Liver (tissue), 9 donors: Measurements from ENCODE around the gene KIF14. TPM values are rescaled to one million over a fixed set of nuclear protein-coding genes. Genes with fewer than 3 reads are reported as not detected.

Experiments
- DNase-seq: peaks from one replicate; pipeline ENCODE4 v3.0.0-alpha.2; 2017; ENCODE audit warnings: low spot score
- H3K27ac ChIP-seq, 2 donors: one replicate each; pipeline ENCODE4 v1.7.0; 2013; ENCODE audit warnings: inconsistent platforms in 2 of 2, low read length in 2 of 2, control low read depth in 1 of 2, low read depth in 1 of 2, mild to moderate bottlenecking in 1 of 2
- H3K27me3 ChIP-seq, 4 donors: one replicate each; pipeline versions ENCODE4 v1.6.1 to v1.7.0; 2013; ENCODE audit warnings: low read length in 3 of 4, inconsistent platforms in 1 of 4, mild to moderate bottlenecking in 1 of 4, moderate library complexity in 1 of 4; ENCODE audit not compliant: control insufficient read depth in 4 of 4, insufficient read depth in 4 of 4
- H3K36me3 ChIP-seq, 4 donors: one replicate each; pipeline versions ENCODE4 v1.6.1 to v1.7.0; 2013; ENCODE audit warnings: low read length in 3 of 4, mild to moderate bottlenecking in 3 of 4, low read depth in 1 of 4, moderate library complexity in 1 of 4; ENCODE audit not compliant: control insufficient read depth in 4 of 4, insufficient read depth in 3 of 4
- H3K4me1 ChIP-seq, 4 donors: one replicate each; pipeline versions ENCODE4 v1.6.1 to v1.7.0; 2013; ENCODE audit warnings: low read length in 3 of 4, mild to moderate bottlenecking in 3 of 4, moderate library complexity in 1 of 4; ENCODE audit not compliant: control insufficient read depth in 4 of 4, insufficient read depth in 4 of 4
- H3K4me3 ChIP-seq, 3 donors: one replicate each; pipeline versions ENCODE4 v1.6.1 to v1.7.0; 2013; ENCODE audit warnings: low read length in 3 of 3, control low read depth in 1 of 3, low read depth in 1 of 3, mild to moderate bottlenecking in 1 of 3
- H3K9ac ChIP-seq, 2 donors: one replicate each; pipeline ENCODE4 v1.7.0; 2013; ENCODE audit warnings: low read length in 2 of 2, mild to moderate bottlenecking in 2 of 2, moderate library complexity in 2 of 2, control low read depth in 1 of 2, low read depth in 1 of 2
- H3K9me3 ChIP-seq, 4 donors: one replicate each; pipeline versions ENCODE4 v1.6.1 to v1.7.0; 2013; ENCODE audit warnings: low read length in 3 of 4; ENCODE audit not compliant: control insufficient read depth in 4 of 4
- EGR1 ChIP-seq, 2 donors: IDR thresholded peaks; 2 replicates each; pipeline ENCODE4 v1.6.1; 2016 to 2018; ENCODE audit warnings: antibody characterized with exemption in 2 of 2, low read depth in 2 of 2
- FOXA1 ChIP-seq: IDR thresholded peaks from 2 replicates; pipeline ENCODE4 v1.6.1; 2016; ENCODE audit warnings: antibody characterized with exemption
- FOXA2 ChIP-seq: IDR thresholded peaks from 2 replicates; pipeline ENCODE4 v1.6.1; 2016; ENCODE audit warnings: antibody characterized with exemption
- GABPA ChIP-seq, 2 donors: IDR thresholded peaks in 1 of 2; conservative IDR thresholded peaks in 1 of 2; 2 replicates each; pipeline ENCODE4 v1.6.1; 2016; ENCODE audit warnings: antibody characterized with exemption in 2 of 2, mild to moderate bottlenecking in 1 of 2, moderate library complexity in 1 of 2
- HNF4A ChIP-seq, 2 donors: conservative IDR thresholded peaks; 2 replicates each; pipeline ENCODE4 v1.6.1; 2016; ENCODE audit warnings: antibody characterized with exemption in 2 of 2, mild to moderate bottlenecking in 2 of 2
- HNF4G ChIP-seq: IDR thresholded peaks from 2 replicates; pipeline ENCODE4 v1.6.1; 2016; ENCODE audit warnings: antibody characterized with exemption
- JUND ChIP-seq, 2 donors: IDR thresholded peaks; 2 replicates each; pipeline ENCODE4 v1.6.1; 2016; ENCODE audit warnings: antibody characterized with exemption in 2 of 2
- NR2F2 ChIP-seq: IDR thresholded peaks from 2 replicates; pipeline ENCODE4 v1.6.1; 2016; ENCODE audit warnings: antibody characterized with exemption
- RXRA ChIP-seq, 2 donors: IDR thresholded peaks; 2 replicates each; pipeline ENCODE4 v1.6.1; 2017 to 2018; ENCODE audit warnings: antibody characterized with exemption in 2 of 2, mild to moderate bottlenecking in 1 of 2
- SP1 ChIP-seq: IDR thresholded peaks from 2 replicates; pipeline ENCODE4 v1.6.1; 2018; ENCODE audit warnings: antibody characterized with exemption, mild to moderate bottlenecking
- TAF1 ChIP-seq: conservative IDR thresholded peaks from 2 replicates; pipeline ENCODE4 v1.6.1; 2016; ENCODE audit warnings: antibody characterized with exemption, mild to moderate bottlenecking
- YY1 ChIP-seq: IDR thresholded peaks from 2 replicates; pipeline ENCODE4 v1.6.1; 2016; ENCODE audit warnings: antibody characterized with exemption, mild to moderate bottlenecking
- WGBS: extraction: QIAGEN DNeasy Blood & Tissue Kit; methylation state at CpG from one replicate; pipeline ENCODE4 v1.1.7; 2013; 5-methylcytosine and 5-hydroxymethylcytosine counted together
- polyA plus RNA-seq, 2 donors: library from polyadenylated mRNA; stranded (reverse) in 1 of 2; unstranded in 1 of 2; fragments of 200-250 nt in 1 of 2; fragments of >200 nt in 1 of 2; fragmentation: Nextera tagmentation in 1 of 2; extraction: Ambion mirVana in 1 of 2; gene quantifications; one replicate each; pipeline versions ENCODE4 v1.2.1 to v1.2.3, GENCODE V29; 2013 to 2015
- total RNA-seq, 2 donors: library from RNA; depleted of rRNA; stranded (reverse); fragments of >200 nt; gene quantifications; one replicate each; pipeline ENCODE4 v1.2.3, GENCODE V29; 2014
- TF ChIP-seq, protein P1 (sequence below): fragments of 150-350 bp; IDR thresholded peaks from 2 replicates; pipeline ENCODE4 v1.5.1; 2017; ENCODE audit warnings: improper control_type of control experiment, low read depth, low read length; ENCODE audit not compliant: missing input control
- TF ChIP-seq, protein P2 (sequence below): IDR thresholded peaks from 2 replicates; pipeline ENCODE4 v1.6.1; 2016; ENCODE audit warnings: antibody characterized with exemption
- TF ChIP-seq, protein P3 (sequence below): IDR thresholded peaks from 2 replicates; pipeline ENCODE4 v1.6.1; 2016; ENCODE audit warnings: antibody characterized with exemption
- TF ChIP-seq, protein P4 (sequence below): IDR thresholded peaks from 2 replicates; pipeline ENCODE4 v1.6.1; 2016; ENCODE audit warnings: antibody characterized with exemption
- TF ChIP-seq, protein P5 (sequence below): IDR thresholded peaks from 2 replicates; pipeline ENCODE4 v1.6.1; 2016; ENCODE audit warnings: antibody characterized with exemption, mild to moderate bottlenecking
- donor health status: healthy.
- donor health status: healthy.
- donor health status: healthy.
- donor health status: healthy.
- donor health status: healthy.

KIF14 gene
- total and polyA plus RNA-seq, 4 donors = 0.13 to 8.8 (median 0.22) TPM

DNA sequence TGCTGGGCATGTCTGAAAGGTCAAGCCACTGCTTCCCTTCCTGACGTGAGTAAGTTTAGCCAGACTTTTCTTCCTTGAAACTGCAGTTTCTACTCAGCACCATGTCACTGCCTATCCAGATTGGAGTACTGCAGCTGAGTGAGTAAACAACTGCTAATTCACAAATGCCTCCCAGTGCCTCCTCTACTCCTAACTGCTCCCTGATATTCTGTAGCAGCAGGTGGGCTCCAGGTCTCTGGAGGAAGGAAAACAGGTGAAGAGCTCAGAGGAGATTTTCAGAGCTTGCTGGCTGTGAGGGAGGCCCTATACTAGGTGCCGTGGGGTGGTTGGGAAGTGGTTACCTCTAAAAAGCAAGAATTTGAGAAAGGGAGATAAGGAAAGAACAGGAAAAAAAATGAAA is 96.5 kb downstream of the KIF14 start:
- no peaks in the 10 kb centered on the region for H3K4me1 ChIP-seq
- DNase-seq = no peak
- TF ChIP-seq FOXA1 (no peak), NR2F2 (no peak), HNF4A (conservative IDR thresholded peaks at IDR 0.05) (no peak), HNF4G (no peak), RXRA (IDR thresholded peaks at IDR 0.05) (no peak), SP1 (no peak), FOXA2 (no peak), EGR1 (IDR thresholded peaks at IDR 0.05; ENCODE audit: low read depth in 2 of 2) (no peak), YY1 (no peak), GABPA (IDR thresholded peaks at IDR 0.05 in 1 of 2, conservative IDR thresholded peaks at IDR 0.05 in 1 of 2) (no peak), TAF1 (no peak), JUND (IDR thresholded peaks at IDR 0.05) (no peak)
- TF ChIP-seq, protein P1, sequence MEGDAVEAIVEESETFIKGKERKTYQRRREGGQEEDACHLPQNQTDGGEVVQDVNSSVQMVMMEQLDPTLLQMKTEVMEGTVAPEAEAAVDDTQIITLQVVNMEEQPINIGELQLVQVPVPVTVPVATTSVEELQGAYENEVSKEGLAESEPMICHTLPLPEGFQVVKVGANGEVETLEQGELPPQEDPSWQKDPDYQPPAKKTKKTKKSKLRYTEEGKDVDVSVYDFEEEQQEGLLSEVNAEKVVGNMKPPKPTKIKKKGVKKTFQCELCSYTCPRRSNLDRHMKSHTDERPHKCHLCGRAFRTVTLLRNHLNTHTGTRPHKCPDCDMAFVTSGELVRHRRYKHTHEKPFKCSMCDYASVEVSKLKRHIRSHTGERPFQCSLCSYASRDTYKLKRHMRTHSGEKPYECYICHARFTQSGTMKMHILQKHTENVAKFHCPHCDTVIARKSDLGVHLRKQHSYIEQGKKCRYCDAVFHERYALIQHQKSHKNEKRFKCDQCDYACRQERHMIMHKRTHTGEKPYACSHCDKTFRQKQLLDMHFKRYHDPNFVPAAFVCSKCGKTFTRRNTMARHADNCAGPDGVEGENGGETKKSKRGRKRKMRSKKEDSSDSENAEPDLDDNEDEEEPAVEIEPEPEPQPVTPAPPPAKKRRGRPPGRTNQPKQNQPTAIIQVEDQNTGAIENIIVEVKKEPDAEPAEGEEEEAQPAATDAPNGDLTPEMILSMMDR = no peak
- TF ChIP-seq, protein P2, sequence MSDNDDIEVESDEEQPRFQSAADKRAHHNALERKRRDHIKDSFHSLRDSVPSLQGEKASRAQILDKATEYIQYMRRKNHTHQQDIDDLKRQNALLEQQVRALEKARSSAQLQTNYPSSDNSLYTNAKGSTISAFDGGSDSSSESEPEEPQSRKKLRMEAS = no peak
- TF ChIP-seq, protein P3, sequence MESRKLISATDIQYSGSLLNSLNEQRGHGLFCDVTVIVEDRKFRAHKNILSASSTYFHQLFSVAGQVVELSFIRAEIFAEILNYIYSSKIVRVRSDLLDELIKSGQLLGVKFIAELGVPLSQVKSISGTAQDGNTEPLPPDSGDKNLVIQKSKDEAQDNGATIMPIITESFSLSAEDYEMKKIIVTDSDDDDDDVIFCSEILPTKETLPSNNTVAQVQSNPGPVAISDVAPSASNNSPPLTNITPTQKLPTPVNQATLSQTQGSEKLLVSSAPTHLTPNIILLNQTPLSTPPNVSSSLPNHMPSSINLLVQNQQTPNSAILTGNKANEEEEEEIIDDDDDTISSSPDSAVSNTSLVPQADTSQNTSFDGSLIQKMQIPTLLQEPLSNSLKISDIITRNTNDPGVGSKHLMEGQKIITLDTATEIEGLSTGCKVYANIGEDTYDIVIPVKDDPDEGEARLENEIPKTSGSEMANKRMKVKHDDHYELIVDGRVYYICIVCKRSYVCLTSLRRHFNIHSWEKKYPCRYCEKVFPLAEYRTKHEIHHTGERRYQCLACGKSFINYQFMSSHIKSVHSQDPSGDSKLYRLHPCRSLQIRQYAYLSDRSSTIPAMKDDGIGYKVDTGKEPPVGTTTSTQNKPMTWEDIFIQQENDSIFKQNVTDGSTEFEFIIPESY = no peak
- TF ChIP-seq, protein P4, sequence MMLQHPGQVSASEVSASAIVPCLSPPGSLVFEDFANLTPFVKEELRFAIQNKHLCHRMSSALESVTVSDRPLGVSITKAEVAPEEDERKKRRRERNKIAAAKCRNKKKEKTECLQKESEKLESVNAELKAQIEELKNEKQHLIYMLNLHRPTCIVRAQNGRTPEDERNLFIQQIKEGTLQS = no peak
- TF ChIP-seq, protein P5, sequence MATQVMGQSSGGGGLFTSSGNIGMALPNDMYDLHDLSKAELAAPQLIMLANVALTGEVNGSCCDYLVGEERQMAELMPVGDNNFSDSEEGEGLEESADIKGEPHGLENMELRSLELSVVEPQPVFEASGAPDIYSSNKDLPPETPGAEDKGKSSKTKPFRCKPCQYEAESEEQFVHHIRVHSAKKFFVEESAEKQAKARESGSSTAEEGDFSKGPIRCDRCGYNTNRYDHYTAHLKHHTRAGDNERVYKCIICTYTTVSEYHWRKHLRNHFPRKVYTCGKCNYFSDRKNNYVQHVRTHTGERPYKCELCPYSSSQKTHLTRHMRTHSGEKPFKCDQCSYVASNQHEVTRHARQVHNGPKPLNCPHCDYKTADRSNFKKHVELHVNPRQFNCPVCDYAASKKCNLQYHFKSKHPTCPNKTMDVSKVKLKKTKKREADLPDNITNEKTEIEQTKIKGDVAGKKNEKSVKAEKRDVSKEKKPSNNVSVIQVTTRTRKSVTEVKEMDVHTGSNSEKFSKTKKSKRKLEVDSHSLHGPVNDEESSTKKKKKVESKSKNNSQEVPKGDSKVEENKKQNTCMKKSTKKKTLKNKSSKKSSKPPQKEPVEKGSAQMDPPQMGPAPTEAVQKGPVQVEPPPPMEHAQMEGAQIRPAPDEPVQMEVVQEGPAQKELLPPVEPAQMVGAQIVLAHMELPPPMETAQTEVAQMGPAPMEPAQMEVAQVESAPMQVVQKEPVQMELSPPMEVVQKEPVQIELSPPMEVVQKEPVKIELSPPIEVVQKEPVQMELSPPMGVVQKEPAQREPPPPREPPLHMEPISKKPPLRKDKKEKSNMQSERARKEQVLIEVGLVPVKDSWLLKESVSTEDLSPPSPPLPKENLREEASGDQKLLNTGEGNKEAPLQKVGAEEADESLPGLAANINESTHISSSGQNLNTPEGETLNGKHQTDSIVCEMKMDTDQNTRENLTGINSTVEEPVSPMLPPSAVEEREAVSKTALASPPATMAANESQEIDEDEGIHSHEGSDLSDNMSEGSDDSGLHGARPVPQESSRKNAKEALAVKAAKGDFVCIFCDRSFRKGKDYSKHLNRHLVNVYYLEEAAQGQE = no peak
- no peak overlapping the region for H3K4me3 ChIP-seq
- WGBS = 88% methylated on average over 2 of the region's 2 CpGs
- H3K27ac ChIP-seq = no peak overlapping the region
- no peak overlapping the region for H3K9ac ChIP-seq
- H3K36me3 ChIP-seq = no peaks in the 10 kb centered on the region
- no peaks in the 10 kb centered on the region for H3K9me3 ChIP-seq
- no peaks in the 10 kb centered on the region for H3K27me3 ChIP-seq

DNA sequence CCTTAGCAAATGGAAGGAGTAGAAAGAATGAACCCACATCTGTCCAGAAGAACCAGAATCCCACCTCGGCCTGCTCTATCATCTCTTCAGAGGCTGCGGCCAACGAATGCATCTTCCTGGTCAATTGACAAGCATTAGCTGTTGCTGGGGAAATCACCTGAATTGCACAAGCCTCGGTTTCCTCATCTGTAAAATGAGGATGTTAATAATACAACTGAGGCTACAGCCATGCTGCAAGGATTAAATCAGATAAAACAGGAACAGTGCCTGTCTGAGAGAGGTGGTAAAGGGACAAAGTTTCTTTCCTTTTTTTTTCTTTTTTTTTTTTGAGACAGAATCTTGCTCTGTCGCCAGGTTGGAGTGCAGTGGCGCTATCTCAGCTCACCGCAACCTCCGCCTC is 99.8 kb downstream of the KIF14 start:
- WGBS = 94% methylated on average over 8 of the region's 8 CpGs
- Histone ChIP-seq H3K27me3 (no peaks in the 10 kb centered on the region), H3K36me3 (no peaks in the 10 kb centered on the region), H3K4me3 (no peak overlapping the region), H3K27ac (no peak overlapping the region), H3K9ac (no peak overlapping the region), H3K4me1 (no peaks in the 10 kb centered on the region), H3K9me3 (no peaks in the 10 kb centered on the region)
- no peak for DNase-seq
- TF ChIP-seq, protein P1 = no peak
- TF ChIP-seq, protein P4 = no peak
- TF ChIP-seq JUND (IDR thresholded peaks at IDR 0.05) (no peak), HNF4G (no peak), FOXA2 (no peak)
- TF ChIP-seq, protein P5 = no peak
